NCI-H774 (cell line): ENCODE data around the gene SPDYE2B.
"Not testable (repeated sequence)": the region's sequence is repeated elsewhere in the genome, so short reads cannot be mapped to it uniquely, and the experiment has no call there.

Source experiments
- DNase-seq: peaks from one replicate; lab custom pipeline; 2025; lab: John Stamatoyannopoulos, UW

The SPDYE2B gene

GRCh38 chr7:102643404-102643803, 6.7 kb upstream of the SPDYE2B start:
- DNase-seq: not testable (repeated sequence)

- DNase-seq: not testable (repeated sequence)
These were observed 2.3 kb upstream of the SPDYE2B start for GRCh38 chr7:102647813-102648212.

- DNase-seq: not testable (repeated sequence)
These were observed 14.6 kb downstream of the SPDYE2B start for GRCh38 chr7:102664765-102665164.

GRCh38 chr7:102666850-102667249, 16.7 kb downstream of the SPDYE2B start:
- DNase-seq: not testable (repeated sequence)

- DNase-seq: not testable (repeated sequence)
These were observed 17.4 kb downstream of the SPDYE2B start for GRCh38 chr7:102667523-102667922.

- DNase-seq: not testable (repeated sequence)
These were observed 21.2 kb downstream of the SPDYE2B start, which contains the start of gene POLR2J2 for GRCh38 chr7:102671166-102671955. Gene POLR2J2, minus strand, starts transcription at chr7:102671663. Its CDS starts 62 bp downstream, at chr7:102671601.

- not testable (repeated sequence) for DNase-seq
These were observed 21.8 kb downstream of the SPDYE2B start for GRCh38 chr7:102671956-102672307.

- DNase-seq: not testable (repeated sequence)
These were observed 23.4 kb downstream of the SPDYE2B start for GRCh38 chr7:102673447-102674067.

GRCh38 chr7:102675545-102675944, 25.4 kb downstream of the SPDYE2B start:
- not testable (repeated sequence) for DNase-seq

- not testable (repeated sequence) for DNase-seq
These were observed 30.7 kb downstream of the SPDYE2B start for GRCh38 chr7:102680780-102681179.

GRCh38 chr7:102682560-102682959, 32.4 kb downstream of the SPDYE2B start:
- DNase-seq: not testable (repeated sequence)

GRCh38 chr7:102688299-102689036, 38.3 kb downstream of the SPDYE2B start:
- not testable (repeated sequence) for DNase-seq

GRCh38 chr7:102689436-102690282, 39.5 kb downstream of the SPDYE2B start:
- not testable (repeated sequence) for DNase-seq

- DNase-seq: not testable (repeated sequence)
These were observed 40.5 kb downstream of the SPDYE2B start for GRCh38 chr7:102690602-102691001.

- DNase-seq: not testable (repeated sequence)
These were observed 43.9 kb downstream of the SPDYE2B start for GRCh38 chr7:102694008-102694407.

- DNase-seq: not testable (repeated sequence)
These were observed 45.0 kb downstream of the SPDYE2B start for GRCh38 chr7:102695033-102695552.

- not testable (repeated sequence) for DNase-seq
These were observed 45.9 kb downstream of the SPDYE2B start for GRCh38 chr7:102696009-102696408.

GRCh38 chr7:102697642-102698512, 47.8 kb downstream of the SPDYE2B start:
- not testable (repeated sequence) for DNase-seq

GRCh38 chr7:102698962-102699750, 49.0 kb downstream of the SPDYE2B start:
- DNase-seq: not testable (repeated sequence)
